ENCODE results near the gene WWC1.
A peak's percentile ranks its signal among the peaks of the same experiment; 100 is the strongest.

The WWC1 gene

DNA sequence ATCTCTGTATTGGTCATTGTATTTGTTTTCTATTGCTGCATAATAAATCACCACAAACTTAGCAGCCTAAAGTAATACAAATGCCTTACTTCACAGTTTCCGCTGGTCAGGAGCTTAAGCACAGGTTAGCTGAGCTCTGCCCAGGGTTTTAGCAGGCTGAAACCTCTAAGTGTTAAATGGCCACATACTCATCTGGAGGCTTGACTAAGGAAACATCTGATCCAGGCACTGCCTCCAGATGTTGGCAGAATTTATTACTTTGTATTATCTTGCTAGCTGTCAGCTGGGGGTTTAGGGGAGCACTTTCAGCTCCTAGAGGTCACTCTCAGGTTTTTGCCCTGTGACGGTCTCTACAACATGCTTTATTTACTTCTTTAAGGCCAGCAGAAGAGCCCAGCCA, 171.6 kb downstream of the WWC1 start:
- DNase-seq (ENCODE audit: low read depth): no peak
- H3K4me3 ChIP-seq (ENCODE audit: low read depth, low read length): no peak overlapping the region

DNA sequence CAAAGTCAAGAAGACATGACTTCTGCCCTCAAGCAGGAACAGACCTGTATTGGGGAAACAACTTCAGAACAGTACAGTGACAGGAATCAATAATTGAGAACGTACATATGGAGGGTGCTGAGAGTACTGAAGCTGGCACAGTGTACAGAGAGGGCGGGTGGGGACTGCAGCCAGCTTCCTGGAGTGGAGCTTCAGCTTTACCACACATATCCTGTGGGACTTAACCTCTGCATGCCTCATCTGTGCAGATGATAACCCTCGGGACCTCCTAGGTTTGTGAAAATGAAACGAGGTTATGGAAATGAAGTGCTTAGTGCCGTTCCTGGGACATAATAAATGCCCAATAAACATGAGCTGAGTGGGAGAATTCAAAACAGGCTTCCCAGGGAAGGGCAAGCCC, 172.8 kb downstream of the WWC1 start:
- no peak for DNase-seq (ENCODE audit: low read depth)
- no peak overlapping the region for H3K4me3 ChIP-seq (ENCODE audit: low read depth, low read length)

DNA sequence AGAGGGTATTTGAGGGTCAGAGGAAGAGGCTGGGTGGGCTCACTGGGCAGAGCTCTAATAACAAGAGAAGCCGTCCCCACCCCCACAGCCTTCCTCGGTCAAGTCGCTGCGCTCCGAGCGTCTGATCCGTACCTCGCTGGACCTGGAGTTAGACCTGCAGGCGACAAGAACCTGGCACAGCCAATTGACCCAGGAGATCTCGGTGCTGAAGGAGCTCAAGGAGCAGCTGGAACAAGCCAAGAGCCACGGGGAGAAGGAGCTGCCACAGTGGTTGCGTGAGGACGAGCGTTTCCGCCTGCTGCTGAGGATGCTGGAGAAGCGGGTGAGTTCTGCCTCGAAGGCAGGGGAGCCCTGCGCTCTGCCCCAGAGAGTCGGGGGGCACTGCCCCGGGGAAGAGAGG, 173.2 kb downstream of the WWC1 start:
- no peak for DNase-seq (ENCODE audit: low read depth)
- no peak overlapping the region for H3K4me3 ChIP-seq (ENCODE audit: low read depth, low read length)

DNA sequence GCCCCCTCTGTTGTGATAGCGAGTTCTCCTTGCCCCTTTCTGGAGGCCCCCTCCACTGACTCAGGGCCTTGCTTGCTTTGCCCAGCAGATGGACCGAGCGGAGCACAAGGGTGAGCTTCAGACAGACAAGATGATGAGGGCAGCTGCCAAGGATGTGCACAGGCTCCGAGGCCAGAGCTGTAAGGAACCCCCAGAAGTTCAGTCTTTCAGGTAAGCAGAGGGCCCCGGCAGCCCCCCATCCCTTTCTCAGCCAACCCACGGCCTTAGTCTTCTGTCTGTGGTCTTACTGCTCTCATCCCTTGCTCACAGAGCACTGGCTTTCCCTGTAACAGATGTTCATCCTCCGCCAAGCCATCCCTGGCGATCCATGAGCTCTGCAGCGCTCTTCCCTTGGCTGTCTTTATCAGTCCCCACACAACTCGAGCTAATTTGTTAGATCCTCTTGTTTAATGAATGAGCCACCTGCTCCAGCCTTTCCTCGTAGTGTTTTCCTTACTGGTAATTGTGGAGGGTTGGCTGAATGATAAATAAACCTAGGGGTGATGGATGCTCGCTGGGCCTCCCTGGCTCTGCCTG, 176.4 kb downstream of the WWC1 start:
- H3K4me3 ChIP-seq (ENCODE audit: low read depth, low read length): no peak overlapping the region
- no peak for DNase-seq (ENCODE audit: low read depth)

DNA sequence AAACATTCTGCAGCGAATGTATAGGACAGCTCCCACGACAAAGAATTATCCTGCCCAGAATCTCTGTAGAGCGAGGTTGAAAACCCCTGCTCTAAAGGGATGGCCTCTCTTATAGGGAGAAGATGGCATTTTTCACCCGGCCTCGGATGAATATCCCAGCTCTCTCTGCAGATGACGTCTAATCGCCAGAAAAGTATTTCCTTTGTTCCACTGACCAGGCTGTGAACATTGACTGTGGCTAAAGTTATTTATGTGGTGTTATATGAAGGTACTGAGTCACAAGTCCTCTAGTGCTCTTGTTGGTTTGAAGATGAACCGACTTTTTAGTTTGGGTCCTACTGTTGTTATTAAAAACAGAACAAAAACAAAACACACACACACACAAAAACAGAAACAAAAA, 177.4 kb downstream of the WWC1 start:
- no peak overlapping the region for H3K4me3 ChIP-seq (ENCODE audit: low read depth, low read length)
- DNase-seq (ENCODE audit: low read depth): peak; percentile 74

DNA sequence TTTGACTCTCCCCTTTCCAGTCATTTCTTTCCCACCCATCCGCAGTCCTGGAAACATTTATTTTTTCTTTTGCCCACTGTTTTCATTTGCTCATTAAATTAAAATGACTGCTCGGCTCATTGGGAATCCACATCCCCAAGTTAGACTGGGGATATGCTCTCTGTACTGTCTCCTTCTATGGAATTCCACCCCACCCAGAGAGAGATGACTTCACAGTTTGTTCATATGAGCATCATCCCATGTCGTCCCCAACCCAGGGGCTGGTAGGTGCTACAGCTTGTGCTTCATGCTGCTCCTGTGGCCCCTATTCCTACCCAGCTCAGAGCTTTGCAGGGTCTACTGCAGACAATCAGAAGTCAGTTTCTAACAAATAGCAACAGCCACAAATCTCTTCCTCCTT, 178.4 kb downstream of the WWC1 start:
- H3K4me3 ChIP-seq (ENCODE audit: low read depth, low read length): no peak overlapping the region
- DNase-seq (ENCODE audit: low read depth): no peak

DNA sequence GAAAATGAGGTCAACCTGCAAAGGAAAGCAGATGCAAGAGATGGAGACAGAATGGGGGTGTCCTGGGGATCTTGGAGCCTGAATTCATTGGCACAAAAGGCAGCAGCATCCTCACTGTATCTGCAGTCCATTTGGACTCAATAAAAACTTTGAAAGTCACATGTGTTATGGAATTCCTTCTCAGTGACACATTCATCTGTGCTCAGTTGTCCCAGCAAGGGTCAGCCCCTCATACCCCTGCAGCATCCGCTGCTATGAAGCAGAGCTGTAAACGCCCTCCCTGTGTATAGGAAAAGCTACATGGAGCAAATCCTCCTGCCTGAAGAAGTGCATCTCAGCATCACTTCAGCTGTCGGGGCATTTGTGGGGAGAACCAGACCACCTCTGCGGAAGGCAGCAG, 180.3 kb downstream of the WWC1 start:
- DNase-seq (ENCODE audit: low read depth): no peak
- no peak overlapping the region for H3K4me3 ChIP-seq (ENCODE audit: low read depth, low read length)

DNA sequence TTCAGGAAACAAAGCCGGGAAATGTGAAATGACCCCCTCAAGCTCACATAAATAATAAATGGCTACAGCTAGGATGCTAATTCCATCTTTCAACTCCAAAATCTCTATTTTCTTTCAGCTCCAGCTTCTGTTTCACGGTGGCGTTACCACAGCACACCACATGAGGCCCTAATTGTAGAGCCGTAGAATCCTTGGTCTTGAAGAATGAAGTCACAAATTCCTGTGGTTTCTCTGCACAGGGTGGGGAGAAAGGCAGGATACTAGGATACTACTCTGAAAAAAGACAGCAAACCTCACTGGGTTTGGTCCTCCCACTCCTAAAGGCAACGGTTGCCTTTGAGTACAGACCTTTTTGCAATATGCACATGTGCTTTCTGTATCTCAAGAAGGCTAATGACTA, 180.9 kb downstream of the WWC1 start:
- DNase-seq (ENCODE audit: low read depth): peak; percentile 95
- H3K4me3 ChIP-seq (ENCODE audit: low read depth, low read length): no peak overlapping the region

DNA sequence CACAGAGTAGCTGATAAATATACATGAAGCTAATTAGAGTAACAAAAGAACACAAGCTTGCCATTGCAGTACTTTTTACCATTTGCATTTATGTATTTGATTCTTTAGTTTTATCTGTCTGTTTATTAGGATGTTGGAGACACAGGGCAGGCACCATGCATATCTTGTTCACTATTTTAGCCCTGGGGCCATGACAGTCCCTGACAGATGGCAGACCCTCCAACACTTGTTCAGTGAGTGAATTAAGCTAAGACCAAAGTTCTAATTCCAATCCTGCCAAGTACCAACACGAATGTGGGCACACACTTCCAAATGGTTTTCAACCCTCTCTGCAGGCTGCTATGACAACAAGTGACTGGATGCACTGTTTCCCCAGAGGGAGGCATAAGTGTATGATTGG, 182.9 kb downstream of the WWC1 start:
- DNase-seq (ENCODE audit: low read depth): no peak
- no peak overlapping the region for H3K4me3 ChIP-seq (ENCODE audit: low read depth, low read length)

DNA sequence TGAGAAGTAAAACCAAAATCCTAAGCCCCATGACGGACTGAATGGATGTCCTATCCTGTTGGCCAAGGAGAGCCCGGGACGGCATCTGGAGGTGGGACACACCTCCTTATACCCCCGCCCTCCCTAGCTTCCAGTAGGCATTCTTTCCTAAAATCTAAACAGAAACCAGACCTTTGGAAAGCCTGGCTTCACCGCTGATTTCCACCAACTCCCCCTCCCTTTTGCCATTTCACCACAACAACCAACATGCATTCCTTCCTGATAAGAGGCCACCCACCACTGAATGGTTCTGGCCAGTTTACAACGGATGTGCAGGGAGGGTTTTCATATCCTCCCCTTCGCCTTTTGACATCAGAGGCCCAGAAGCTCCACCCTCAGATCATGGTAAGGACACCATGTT, 185.6 kb downstream of the WWC1 start:
- H3K4me3 ChIP-seq (ENCODE audit: low read depth, low read length): no peak overlapping the region
- DNase-seq (ENCODE audit: low read depth): peak; percentile 33

DNA sequence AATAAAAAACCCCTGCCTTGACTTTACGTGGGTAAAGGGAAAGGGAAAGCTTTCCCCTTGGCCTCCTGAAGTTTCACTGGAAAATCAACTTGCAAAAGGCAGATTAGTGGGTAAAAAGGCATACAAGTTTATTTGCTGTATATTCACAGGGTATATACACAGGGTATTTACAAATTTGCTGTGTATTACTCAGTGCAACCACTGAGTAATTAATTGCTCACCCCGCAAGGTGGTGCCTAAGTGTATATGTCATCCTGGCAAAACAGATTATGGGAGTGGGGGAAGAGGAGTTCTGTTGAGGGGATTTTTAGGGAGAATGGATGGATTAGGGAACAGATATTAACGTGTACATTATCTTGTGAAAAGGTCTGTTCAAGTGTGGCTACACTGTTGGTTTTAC, 187.7 kb downstream of the WWC1 start:
- no peak overlapping the region for H3K4me3 ChIP-seq (ENCODE audit: low read depth, low read length)
- no peak for DNase-seq (ENCODE audit: low read depth)

DNA sequence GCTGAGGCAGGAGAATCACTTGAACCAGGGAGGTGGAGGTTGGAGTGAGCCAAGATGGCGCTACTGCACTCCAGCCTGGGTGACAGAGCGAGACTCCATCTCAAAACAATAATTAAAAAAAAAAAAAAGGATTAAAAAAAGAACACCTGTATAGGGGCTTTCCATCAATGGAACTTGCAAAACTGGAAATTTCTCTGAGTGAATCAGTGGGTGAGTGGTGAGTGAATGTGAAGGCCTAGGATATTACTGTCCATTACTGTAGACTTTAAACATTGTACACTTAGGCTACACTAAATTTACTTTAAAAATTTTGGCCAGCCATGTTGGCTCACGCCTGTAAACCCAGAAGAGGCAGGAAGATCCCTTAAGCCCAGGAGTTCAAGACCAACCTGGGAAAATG, 189.2 kb downstream of the WWC1 start:
- DNase-seq (ENCODE audit: low read depth): no peak
- no peak overlapping the region for H3K4me3 ChIP-seq (ENCODE audit: low read depth, low read length)

DNA sequence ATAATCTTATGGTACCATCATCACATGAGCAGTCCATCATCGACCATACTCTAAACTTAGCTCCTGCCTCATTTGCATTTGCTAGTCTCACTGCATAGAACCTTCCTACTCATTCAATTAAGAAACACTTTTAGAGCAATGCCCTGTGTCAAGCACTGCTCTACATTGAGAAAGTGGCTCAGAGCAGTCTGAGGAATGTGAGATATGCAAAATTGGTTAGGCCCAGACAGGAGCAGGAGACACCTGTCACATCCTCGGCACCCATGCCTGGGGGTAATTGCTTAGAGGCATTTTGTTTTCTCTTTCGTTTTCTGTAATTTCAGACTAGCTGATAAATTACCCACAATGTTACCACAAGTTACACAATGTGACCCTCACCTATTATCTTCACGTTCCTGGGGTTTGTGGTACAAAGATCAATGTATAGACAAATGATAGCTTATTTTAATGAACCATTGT, 189.9 kb downstream of the WWC1 start:
- H3K4me3 ChIP-seq (ENCODE audit: low read depth, low read length): no peak overlapping the region
- DNase-seq (ENCODE audit: low read depth): no peak

DNA sequence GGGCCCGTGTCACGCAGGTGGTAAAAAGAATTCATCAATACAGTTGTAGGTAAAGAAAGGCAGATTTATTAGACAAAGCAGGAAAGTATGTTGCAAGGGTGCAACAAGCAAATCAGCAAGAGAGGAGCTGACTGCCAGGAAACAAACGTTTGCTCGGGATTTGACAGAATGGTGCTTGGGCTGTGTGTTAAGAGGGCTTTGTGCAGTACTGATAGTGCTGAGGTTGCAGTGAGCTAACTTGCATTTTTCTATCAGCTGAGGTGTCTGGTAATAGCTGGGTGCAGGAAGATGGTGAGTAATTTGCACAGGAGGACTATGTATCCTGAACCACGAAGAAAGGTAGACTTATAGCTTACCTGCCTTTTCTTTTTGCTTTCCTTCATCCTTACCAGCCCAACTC, 190.9 kb downstream of the WWC1 start:
- H3K4me3 ChIP-seq (ENCODE audit: low read depth, low read length): no peak overlapping the region
- DNase-seq (ENCODE audit: low read depth): no peak

DNA sequence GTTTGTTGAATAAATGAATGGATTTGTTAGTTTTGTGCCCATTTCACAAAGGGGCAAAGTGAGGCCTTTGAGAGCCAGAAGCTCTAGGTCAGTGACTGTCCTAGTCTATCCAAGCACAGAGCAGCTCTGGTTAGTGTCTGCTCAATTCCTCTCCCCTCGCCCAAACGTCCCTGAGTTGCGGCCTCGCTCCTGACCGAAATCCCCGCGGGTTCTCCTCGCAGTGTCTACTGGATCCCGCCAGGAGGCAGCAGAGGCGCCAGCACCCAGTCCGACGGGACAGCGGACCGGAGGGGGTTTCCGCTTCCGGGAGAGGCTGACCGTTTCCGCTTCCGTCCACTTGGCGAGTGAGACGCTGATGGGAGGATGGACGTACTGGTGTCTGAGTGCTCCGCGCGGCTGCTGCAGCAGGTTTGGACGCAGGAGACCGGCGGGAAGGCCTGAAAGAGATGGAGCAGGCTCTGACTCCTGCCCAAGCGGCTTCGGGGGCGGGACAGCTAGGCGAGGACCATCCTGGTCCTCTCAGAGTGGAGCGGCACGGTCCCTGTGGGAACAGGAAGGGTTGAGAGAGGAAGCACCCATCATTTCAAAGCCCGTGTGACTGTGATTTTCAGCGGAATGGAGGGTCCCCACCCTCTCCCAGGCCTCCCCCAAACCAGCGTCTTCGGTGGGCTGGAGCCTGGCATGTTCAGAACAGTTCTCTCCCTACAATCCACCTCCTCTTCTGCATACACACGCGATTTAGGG, 194.9 kb downstream of the WWC1 start, which contains the start of gene RARS1:
RARS1 (plus strand) TSS at position 336 of the 744 bp plus-strand sequence; CDS start at position 364, 28 bp downstream.
- H3K4me3 ChIP-seq (ENCODE audit: low read depth, low read length): peak within 1 kb of the TSS; percentile 100
- DNase-seq (ENCODE audit: low read depth): peak; percentile 80

DNA sequence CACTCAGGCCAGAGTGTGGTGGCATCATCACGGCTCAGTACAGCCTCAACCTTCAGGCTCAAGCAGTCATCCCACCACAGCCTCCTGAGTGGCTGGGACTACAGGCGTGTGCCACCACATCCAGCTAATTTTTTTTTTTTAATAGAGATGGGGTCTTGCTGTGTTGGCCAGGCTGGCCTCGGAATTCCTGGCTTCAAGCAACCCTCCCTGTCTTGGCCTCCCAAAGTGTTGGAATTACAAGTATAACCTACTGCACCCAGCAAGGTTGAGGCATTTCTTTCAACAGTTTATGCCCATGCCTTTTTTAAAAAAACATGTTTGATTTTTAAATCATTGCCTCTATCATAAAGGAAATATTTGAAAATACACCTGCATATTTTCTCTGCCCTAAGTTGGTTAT, 197.6 kb downstream of the WWC1 start:
- DNase-seq (ENCODE audit: low read depth): no peak
- no peak overlapping the region for H3K4me3 ChIP-seq (ENCODE audit: low read depth, low read length)

DNA sequence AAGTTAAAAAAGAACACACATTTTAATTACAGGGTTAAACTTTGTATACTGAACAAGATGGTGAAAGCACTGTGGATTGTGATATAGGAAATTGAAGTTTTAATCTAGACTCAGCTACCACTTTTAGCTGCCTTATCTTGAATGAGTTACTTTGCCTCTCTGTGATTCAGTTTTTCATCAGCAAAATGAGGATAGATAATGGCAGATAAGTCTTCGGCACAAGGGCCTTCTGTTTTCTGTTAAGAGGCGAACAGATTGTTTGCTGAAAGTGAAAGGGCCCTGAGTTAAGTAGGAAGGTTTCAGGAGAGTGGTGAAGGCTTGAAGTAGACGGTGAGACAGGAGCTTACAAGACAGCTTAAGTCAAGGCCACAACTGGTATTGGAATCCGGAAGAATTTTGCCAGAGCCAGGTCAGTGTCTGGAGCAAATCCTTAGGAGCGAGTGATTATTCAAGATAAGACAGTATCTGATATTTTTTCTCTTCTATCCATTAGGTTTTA, 202.7 kb downstream of the WWC1 start:
- DNase-seq (ENCODE audit: low read depth): no peak

DNA sequence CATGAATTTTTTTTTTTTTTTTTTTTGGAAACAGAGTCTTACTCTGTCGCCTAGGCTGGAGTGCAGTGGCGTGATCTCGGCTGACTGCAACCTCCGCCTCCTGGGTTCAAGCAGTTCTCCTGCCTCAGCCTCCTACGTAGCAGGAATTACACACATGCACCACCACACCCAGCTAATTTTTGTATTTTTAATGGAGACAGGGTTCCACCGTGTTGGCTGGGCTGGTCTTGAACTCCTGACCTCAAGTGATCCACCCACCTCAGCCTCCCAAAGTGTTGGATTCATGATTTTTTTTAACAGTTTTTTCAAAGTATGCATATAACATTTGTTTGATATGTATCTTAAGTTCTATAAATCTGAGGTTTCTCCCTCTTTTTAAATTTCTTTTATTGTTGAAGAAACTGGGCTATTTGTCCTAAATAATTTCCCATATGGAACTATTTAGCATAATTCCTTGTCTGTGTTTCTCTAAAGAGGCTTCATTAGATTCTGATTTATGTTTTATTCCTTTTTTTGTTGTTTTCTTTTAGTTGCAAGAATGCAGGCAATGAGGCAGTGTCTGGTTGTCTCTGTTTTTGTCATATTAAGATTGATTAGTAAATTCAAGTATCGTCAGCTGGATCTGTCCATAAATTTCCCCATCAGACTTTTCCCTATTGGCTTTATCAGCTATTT, 211.3 kb downstream of the WWC1 start:
- no peak for DNase-seq (ENCODE audit: low read depth)
- H3K4me3 ChIP-seq (ENCODE audit: low read depth, low read length): no peak overlapping the region

More for the DNA sequence above, 202.7 kb downstream of the WWC1 start:
- no peak overlapping the region for H3K4me3 ChIP-seq (ENCODE audit: low read depth, low read length)

DNA sequence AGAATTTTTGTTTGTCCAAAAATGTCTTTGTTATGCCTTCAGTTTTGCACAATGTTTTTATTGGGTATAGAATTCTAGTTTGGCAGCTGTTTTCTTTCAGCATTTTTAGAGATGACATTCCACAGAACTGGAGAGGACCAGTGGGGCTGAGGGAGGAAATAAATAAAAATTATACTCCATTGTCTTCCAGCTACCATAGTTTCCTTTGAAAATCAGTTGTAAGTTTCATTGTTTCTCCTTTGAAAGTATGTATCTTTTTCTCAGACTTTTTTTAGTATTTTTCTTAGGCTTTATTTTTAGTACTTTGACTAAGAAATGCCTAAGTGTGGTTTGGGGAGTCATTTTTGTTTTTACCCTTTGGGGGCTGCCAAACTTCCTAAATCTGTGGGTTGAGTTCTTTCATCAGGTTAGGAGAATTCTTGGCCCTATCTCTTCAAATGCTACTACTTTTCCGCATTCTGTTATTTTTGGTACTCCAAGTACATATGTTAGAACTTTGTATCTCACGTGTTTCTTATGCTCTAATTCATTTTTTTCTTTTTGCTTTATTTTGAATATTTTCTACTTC, 222.5 kb downstream of the WWC1 start:
- DNase-seq (ENCODE audit: low read depth): no peak
- H3K4me3 ChIP-seq (ENCODE audit: low read depth, low read length): no peak overlapping the region
